GM23338 (cell line): ENCODE data around the gene AGAP1. TPM values are rescaled to one million over a fixed set of nuclear protein-coding genes. Genes with fewer than 3 reads are reported as not detected.

Source experiments
- ATAC-seq: fragments of 200-7000 bp; cut with Tn5 transposase; 3 replicates; pipeline ENCODE4 v1.9.1; 2020
- DNase-seq: peaks from one replicate; pipeline ENCODE4 v3.0.0-alpha.2; 2015; ENCODE audit warnings: low spot score
- H2AFZ ChIP-seq: fragments of 200-600 bp; sonication (generic); 2 replicates; pipeline ENCODE4 v1.8.0; 2016; ENCODE audit warnings: antibody characterized with exemption, mild to moderate bottlenecking, moderate library complexity
- H3F3A ChIP-seq: fragments of 200-600 bp; sonication (generic); replicated peaks from 2 replicates; pipeline ENCODE4 v1.8.0; 2017; ENCODE audit warnings: antibody characterized with exemption, mixed run types, low read depth
- H3K27ac ChIP-seq: fragments of 200-600 bp; sonication (generic); 2 replicates; pipeline ENCODE4 v1.6.1; 2016; ENCODE audit warnings: low read depth
- H3K27me3 ChIP-seq: fragments of 200-600 bp; sonication (generic); 2 replicates; pipeline ENCODE4 v1.8.0; 2016; ENCODE audit warnings: mild to moderate bottlenecking, mixed run types, moderate library complexity; ENCODE audit not compliant: insufficient read depth
- H3K36me3 ChIP-seq: fragments of 200-600 bp; sonication (generic); 2 replicates; pipeline ENCODE4 v1.8.0; 2016; ENCODE audit warnings: mild to moderate bottlenecking; ENCODE audit not compliant: insufficient read depth
- H3K4me1 ChIP-seq: fragments of 200-600 bp; sonication (generic); 2 replicates; pipeline ENCODE4 v1.8.0; 2016; ENCODE audit warnings: mild to moderate bottlenecking, moderate library complexity; ENCODE audit not compliant: insufficient read depth
- H3K4me2 ChIP-seq: fragments of 200-600 bp; sonication (generic); 2 replicates; pipeline ENCODE4 v1.7.1; 2017; ENCODE audit warnings: mixed run types
- H3K4me3 ChIP-seq: fragments of 200-600 bp; sonication (generic); 2 replicates; pipeline ENCODE4 v1.6.1; 2016; ENCODE audit warnings: mixed run types
- H3K79me2 ChIP-seq: fragments of 200-600 bp; sonication (generic); replicated peaks from 2 replicates; pipeline ENCODE4 v1.8.0; 2017; ENCODE audit warnings: mild to moderate bottlenecking; ENCODE audit not compliant: insufficient read depth
- H3K9me2 ChIP-seq: fragments of 200-600 bp; sonication (generic); 2 replicates; pipeline ENCODE4 v1.8.0; 2017; ENCODE audit not compliant: insufficient read depth
- H4K20me1 ChIP-seq: fragments of 200-600 bp; sonication (generic); replicated peaks from 2 replicates; pipeline ENCODE4 v1.8.0; 2017; ENCODE audit warnings: mild to moderate bottlenecking; ENCODE audit not compliant: insufficient read depth
- H3K27ac Mint-ChIP-seq: 2 replicates; pipeline ENCODE4 v1.8.0; 2020; ENCODE audit warnings: inconsistent platforms, mild to moderate bottlenecking, moderate library complexity, mixed read lengths
- H3K27me3 Mint-ChIP-seq: 3 replicates; pipeline ENCODE4 v1.8.0; 2022; ENCODE audit warnings: low read depth, mild to moderate bottlenecking, moderate library complexity, mixed read lengths, inconsistent platforms; ENCODE audit not compliant: insufficient read depth, poor library complexity
- H3K36me3 Mint-ChIP-seq: 3 replicates; pipeline ENCODE4 v1.8.0; 2021; ENCODE audit warnings: low read depth, mild to moderate bottlenecking, inconsistent platforms, moderate library complexity, mixed read lengths
- H3K4me1 Mint-ChIP-seq: 3 replicates; pipeline ENCODE4 v1.8.0; 2020; ENCODE audit warnings: mild to moderate bottlenecking, inconsistent platforms, mixed read lengths
- H3K4me3 Mint-ChIP-seq: 3 replicates; pipeline ENCODE4 v1.8.0; 2021; ENCODE audit warnings: moderate library complexity, mild to moderate bottlenecking, inconsistent platforms, mixed read lengths
- H3K9me3 Mint-ChIP-seq: 3 replicates; pipeline ENCODE4 v1.8.0; 2020; ENCODE audit warnings: moderate library complexity, mild to moderate bottlenecking, inconsistent platforms, mixed read lengths
- CREB1 ChIP-seq: fragments of 250-450 bp; sonication (Bioruptor Pico); IDR thresholded peaks from 2 replicates; pipeline ENCODE4 v1.5.0; 2020; ENCODE audit warnings: low read depth, mild to moderate bottlenecking, moderate library complexity
- EZH2 ChIP-seq: fragments of 200-600 bp; sonication (generic); IDR thresholded peaks from one replicate; pipeline ENCODE4 v1.8.0; 2017; ENCODE audit warnings: antibody characterized with exemption, mild to moderate bottlenecking, low read depth; ENCODE audit not compliant: unreplicated experiment
- EZH2phosphoT487 ChIP-seq: fragments of 200-600 bp; sonication (generic); IDR thresholded peaks from one replicate; pipeline ENCODE4 v1.8.1; 2018; ENCODE audit warnings: antibody characterized with exemption; ENCODE audit not compliant: unreplicated experiment
- JUNB ChIP-seq: IDR thresholded peaks from one replicate; pipeline ENCODE4 v1.6.1; 2016; ENCODE audit warnings: antibody characterized with exemption; ENCODE audit not compliant: unreplicated experiment
- NANOG ChIP-seq: IDR thresholded peaks from 2 replicates; pipeline ENCODE4 v1.6.1; 2016; ENCODE audit warnings: antibody characterized with exemption, borderline replicate concordance
- POLR2AphosphoS5 ChIP-seq: IDR thresholded peaks from 2 replicates; pipeline ENCODE4 v1.6.1; 2016; ENCODE audit warnings: antibody characterized with exemption, low read depth
- STAT1 ChIP-seq: IDR thresholded peaks from one replicate; pipeline ENCODE4 v1.6.1; 2016; ENCODE audit warnings: antibody characterized with exemption; ENCODE audit not compliant: unreplicated experiment
- ZNF114 ChIP-seq: fragments of 250-450 bp; sonication (Bioruptor Pico); IDR thresholded peaks from 2 replicates; pipeline ENCODE4 v1.5.0; 2020; ENCODE audit warnings: mild to moderate bottlenecking, moderate library complexity
- ZNF331 ChIP-seq: fragments of 250-450 bp; sonication (Bioruptor Pico); IDR thresholded peaks from 2 replicates; pipeline ENCODE4 v1.5.0; 2020; ENCODE audit warnings: low read depth, mild to moderate bottlenecking, moderate library complexity
- polyA plus RNA-seq: library from polyadenylated mRNA; unstranded; fragments of >200 nt; fragmentation: Nextera tagmentation; extraction: Ambion mirVana; gene quantifications from 2 replicates; pipeline ENCODE4 v1.2.1, GENCODE V29; 2016
- total RNA-seq: library from RNA; depleted of rRNA; stranded (reverse); fragments of >200 nt; shearing (Covaris generic); gene quantifications from 2 replicates; pipeline ENCODE4 v1.2.3, GENCODE V29; 2014
- TF ChIP-seq, protein P1 (sequence below): IDR thresholded peaks from one replicate; pipeline ENCODE4 v1.6.1; 2018; ENCODE audit warnings: antibody characterized with exemption; ENCODE audit not compliant: unreplicated experiment
- TF ChIP-seq, protein P2 (sequence below), 2 experiments: fragments of 200-600 bp in 1 of 2; sonication (generic) in 1 of 2; conservative IDR thresholded peaks; 2 replicates each; pipeline versions ENCODE4 v1.5.1 to v1.6.1; 2016 to 2017; ENCODE audit warnings: antibody characterized with exemption in 2 of 2, low read depth in 2 of 2, mild to moderate bottlenecking in 2 of 2, moderate library complexity in 1 of 2
- TF ChIP-seq, protein P3 (sequence below): fragments of 250-450 bp; sonication (Bioruptor Pico); IDR thresholded peaks from 2 replicates; pipeline ENCODE4 v1.5.0; 2020; ENCODE audit warnings: mild to moderate bottlenecking, moderate library complexity
- TF ChIP-seq, protein P4 (sequence below): IDR thresholded peaks from 2 replicates; pipeline ENCODE4 v1.6.1; 2016; ENCODE audit warnings: antibody characterized with exemption

The AGAP1 gene
- total and polyA plus RNA-seq, 2 experiments from 2014 or later: 13.3 to 27.9 TPM

DNA sequence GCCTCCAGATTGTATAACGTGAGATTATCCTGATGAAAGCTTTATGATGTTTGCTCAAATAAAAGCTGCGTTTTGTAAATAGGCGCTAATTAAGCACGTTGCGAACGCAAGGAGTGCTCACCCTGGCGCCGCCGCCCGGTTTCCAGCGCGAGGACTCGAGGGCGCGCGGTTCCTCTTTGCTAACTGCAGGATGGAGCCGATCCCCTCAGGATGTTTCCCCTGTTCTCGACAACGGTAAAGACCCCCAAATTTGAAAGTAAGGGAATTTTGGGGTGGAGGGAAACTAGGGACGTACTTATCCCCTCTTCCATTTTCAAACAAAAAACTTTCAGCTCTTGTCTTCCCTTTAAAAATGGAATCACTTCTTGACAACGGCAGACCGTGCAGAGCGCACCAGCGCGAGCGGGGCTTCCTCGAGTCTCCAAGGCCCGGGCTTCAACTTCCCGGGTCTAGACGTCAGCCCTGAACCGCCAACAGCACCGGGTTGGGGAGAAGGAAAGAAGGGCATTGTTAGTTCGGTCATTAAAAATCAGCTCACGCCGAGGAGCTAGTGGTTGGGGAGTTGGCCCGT, 675.4 kb downstream of the AGAP1 start:
- H4K20me1 ChIP-seq: peaks cover 27% of the 10 kb centered on the region
- H3K4me1 ChIP-seq: peaks cover 71% of the 10 kb centered on the region
- H3K27me3 Mint-ChIP-seq: peaks cover 88% of the 10 kb centered on the region
- no peaks in the 10 kb centered on the region for H3K36me3 ChIP-seq
- peak overlapping the region; percentile 69 for H3K4me3 ChIP-seq
- no peak for TF ChIP-seq JUNB
- no peak for TF ChIP-seq ZNF114 (CRISPR knock-in tag)
- no peak for TF ChIP-seq CREB1 (CRISPR knock-in tag)
- no peak for TF ChIP-seq ZNF331 (CRISPR knock-in tag)
- TF ChIP-seq EZH2phosphoT487: peak; percentile 77
- peak; percentile 88 for TF ChIP-seq EZH2
- TF ChIP-seq, protein P1, sequence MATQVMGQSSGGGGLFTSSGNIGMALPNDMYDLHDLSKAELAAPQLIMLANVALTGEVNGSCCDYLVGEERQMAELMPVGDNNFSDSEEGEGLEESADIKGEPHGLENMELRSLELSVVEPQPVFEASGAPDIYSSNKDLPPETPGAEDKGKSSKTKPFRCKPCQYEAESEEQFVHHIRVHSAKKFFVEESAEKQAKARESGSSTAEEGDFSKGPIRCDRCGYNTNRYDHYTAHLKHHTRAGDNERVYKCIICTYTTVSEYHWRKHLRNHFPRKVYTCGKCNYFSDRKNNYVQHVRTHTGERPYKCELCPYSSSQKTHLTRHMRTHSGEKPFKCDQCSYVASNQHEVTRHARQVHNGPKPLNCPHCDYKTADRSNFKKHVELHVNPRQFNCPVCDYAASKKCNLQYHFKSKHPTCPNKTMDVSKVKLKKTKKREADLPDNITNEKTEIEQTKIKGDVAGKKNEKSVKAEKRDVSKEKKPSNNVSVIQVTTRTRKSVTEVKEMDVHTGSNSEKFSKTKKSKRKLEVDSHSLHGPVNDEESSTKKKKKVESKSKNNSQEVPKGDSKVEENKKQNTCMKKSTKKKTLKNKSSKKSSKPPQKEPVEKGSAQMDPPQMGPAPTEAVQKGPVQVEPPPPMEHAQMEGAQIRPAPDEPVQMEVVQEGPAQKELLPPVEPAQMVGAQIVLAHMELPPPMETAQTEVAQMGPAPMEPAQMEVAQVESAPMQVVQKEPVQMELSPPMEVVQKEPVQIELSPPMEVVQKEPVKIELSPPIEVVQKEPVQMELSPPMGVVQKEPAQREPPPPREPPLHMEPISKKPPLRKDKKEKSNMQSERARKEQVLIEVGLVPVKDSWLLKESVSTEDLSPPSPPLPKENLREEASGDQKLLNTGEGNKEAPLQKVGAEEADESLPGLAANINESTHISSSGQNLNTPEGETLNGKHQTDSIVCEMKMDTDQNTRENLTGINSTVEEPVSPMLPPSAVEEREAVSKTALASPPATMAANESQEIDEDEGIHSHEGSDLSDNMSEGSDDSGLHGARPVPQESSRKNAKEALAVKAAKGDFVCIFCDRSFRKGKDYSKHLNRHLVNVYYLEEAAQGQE: no peak
- TF ChIP-seq, protein P2, sequence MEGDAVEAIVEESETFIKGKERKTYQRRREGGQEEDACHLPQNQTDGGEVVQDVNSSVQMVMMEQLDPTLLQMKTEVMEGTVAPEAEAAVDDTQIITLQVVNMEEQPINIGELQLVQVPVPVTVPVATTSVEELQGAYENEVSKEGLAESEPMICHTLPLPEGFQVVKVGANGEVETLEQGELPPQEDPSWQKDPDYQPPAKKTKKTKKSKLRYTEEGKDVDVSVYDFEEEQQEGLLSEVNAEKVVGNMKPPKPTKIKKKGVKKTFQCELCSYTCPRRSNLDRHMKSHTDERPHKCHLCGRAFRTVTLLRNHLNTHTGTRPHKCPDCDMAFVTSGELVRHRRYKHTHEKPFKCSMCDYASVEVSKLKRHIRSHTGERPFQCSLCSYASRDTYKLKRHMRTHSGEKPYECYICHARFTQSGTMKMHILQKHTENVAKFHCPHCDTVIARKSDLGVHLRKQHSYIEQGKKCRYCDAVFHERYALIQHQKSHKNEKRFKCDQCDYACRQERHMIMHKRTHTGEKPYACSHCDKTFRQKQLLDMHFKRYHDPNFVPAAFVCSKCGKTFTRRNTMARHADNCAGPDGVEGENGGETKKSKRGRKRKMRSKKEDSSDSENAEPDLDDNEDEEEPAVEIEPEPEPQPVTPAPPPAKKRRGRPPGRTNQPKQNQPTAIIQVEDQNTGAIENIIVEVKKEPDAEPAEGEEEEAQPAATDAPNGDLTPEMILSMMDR (conservative IDR thresholded peaks at IDR 0.05; ENCODE audit: low read depth in 2 of 2): no peak
- TF ChIP-seq, protein P3, sequence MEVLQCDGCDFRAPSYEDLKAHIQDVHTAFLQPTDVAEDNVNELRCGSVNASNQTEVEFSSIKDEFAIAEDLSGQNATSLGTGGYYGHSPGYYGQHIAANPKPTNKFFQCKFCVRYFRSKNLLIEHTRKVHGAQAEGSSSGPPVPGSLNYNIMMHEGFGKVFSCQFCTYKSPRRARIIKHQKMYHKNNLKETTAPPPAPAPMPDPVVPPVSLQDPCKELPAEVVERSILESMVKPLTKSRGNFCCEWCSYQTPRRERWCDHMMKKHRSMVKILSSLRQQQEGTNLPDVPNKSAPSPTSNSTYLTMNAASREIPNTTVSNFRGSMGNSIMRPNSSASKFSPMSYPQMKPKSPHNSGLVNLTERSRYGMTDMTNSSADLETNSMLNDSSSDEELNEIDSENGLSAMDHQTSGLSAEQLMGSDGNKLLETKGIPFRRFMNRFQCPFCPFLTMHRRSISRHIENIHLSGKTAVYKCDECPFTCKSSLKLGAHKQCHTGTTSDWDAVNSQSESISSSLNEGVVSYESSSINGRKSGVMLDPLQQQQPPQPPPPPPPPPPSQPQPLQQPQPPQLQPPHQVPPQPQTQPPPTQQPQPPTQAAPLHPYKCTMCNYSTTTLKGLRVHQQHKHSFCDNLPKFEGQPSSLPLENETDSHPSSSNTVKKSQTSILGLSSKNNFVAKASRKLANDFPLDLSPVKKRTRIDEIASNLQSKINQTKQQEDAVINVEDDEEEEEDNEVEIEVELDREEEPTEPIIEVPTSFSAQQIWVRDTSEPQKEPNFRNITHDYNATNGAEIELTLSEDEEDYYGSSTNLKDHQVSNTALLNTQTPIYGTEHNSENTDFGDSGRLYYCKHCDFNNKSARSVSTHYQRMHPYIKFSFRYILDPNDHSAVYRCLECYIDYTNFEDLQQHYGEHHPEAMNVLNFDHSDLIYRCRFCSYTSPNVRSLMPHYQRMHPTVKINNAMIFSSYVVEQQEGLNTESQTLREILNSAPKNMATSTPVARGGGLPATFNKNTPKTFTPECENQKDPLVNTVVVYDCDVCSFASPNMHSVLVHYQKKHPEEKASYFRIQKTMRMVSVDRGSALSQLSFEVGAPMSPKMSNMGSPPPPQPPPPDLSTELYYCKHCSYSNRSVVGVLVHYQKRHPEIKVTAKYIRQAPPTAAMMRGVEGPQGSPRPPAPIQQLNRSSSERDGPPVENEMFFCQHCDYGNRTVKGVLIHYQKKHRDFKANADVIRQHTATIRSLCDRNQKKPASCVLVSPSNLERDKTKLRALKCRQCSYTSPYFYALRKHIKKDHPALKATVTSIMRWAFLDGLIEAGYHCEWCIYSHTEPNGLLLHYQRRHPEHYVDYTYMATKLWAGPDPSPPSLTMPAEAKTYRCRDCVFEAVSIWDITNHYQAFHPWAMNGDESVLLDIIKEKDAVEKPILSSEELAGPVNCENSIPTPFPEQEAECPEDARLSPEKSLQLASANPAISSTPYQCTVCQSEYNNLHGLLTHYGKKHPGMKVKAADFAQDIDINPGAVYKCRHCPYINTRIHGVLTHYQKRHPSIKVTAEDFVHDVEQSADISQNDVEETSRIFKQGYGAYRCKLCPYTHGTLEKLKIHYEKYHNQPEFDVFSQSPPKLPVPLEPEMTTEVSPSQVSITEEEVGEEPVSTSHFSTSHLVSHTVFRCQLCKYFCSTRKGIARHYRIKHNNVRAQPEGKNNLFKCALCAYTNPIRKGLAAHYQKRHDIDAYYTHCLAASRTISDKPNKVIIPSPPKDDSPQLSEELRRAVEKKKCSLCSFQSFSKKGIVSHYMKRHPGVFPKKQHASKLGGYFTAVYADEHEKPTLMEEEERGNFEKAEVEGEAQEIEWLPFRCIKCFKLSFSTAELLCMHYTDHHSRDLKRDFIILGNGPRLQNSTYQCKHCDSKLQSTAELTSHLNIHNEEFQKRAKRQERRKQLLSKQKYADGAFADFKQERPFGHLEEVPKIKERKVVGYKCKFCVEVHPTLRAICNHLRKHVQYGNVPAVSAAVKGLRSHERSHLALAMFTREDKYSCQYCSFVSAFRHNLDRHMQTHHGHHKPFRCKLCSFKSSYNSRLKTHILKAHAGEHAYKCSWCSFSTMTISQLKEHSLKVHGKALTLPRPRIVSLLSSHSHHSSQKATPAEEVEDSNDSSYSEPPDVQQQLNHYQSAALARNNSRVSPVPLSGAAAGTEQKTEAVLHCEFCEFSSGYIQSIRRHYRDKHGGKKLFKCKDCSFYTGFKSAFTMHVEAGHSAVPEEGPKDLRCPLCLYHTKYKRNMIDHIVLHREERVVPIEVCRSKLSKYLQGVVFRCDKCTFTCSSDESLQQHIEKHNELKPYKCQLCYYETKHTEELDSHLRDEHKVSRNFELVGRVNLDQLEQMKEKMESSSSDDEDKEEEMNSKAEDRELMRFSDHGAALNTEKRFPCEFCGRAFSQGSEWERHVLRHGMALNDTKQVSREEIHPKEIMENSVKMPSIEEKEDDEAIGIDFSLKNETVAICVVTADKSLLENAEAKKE (CRISPR knock-in tag): no peak
- no peak for TF ChIP-seq POLR2AphosphoS5
- no peak for TF ChIP-seq NANOG
- TF ChIP-seq, protein P4, sequence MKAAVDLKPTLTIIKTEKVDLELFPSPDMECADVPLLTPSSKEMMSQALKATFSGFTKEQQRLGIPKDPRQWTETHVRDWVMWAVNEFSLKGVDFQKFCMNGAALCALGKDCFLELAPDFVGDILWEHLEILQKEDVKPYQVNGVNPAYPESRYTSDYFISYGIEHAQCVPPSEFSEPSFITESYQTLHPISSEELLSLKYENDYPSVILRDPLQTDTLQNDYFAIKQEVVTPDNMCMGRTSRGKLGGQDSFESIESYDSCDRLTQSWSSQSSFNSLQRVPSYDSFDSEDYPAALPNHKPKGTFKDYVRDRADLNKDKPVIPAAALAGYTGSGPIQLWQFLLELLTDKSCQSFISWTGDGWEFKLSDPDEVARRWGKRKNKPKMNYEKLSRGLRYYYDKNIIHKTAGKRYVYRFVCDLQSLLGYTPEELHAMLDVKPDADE: no peak
- no peak for TF ChIP-seq STAT1
- H3K27ac Mint-ChIP-seq: no peak overlapping the region
- ATAC-seq (peak; percentile 2; the same call in 1 of the 3 replicates), DNase-seq (peak; percentile 68)
- H3F3A ChIP-seq: peaks cover 48% of the 10 kb centered on the region
- H3K27me3 ChIP-seq: peaks cover 100% of the 10 kb centered on the region
- no peaks in the 10 kb centered on the region for H3K79me2 ChIP-seq
- peaks cover 60% of the 10 kb centered on the region for H3K4me1 Mint-ChIP-seq
- no peak overlapping the region for H2AFZ ChIP-seq
- no peaks in the 10 kb centered on the region for H3K9me2 ChIP-seq
- peak overlapping the region; percentile 61 for H3K4me3 Mint-ChIP-seq
- H3K36me3 Mint-ChIP-seq: peaks cover 17% of the 10 kb centered on the region
- no peak overlapping the region for H3K27ac ChIP-seq
- H3K9me3 Mint-ChIP-seq: 0 out of 3 replicates have a peak, but pooled peaks cover 2% of the 10 kb centered on the region
- peak overlapping the region; percentile 73 for H3K4me2 ChIP-seq
